Liver (tissue), 9 donors: ENCODE results near the gene TMED1. TPM values are rescaled to one million over a fixed set of nuclear protein-coding genes. Genes with fewer than 3 reads are reported as not detected.

Experiments used
- DNase-seq: peaks from one replicate; pipeline ENCODE4 v3.0.0-alpha.2; 2017; ENCODE audit warnings: low spot score
- H3K27ac ChIP-seq, 2 donors: one replicate each; pipeline ENCODE4 v1.7.0; 2013; ENCODE audit warnings: inconsistent platforms in 2 of 2, low read length in 2 of 2, control low read depth in 1 of 2, low read depth in 1 of 2, mild to moderate bottlenecking in 1 of 2
- H3K27me3 ChIP-seq, 4 donors: one replicate each; pipeline versions ENCODE4 v1.6.1 to v1.7.0; 2013; ENCODE audit warnings: low read length in 3 of 4, inconsistent platforms in 1 of 4, mild to moderate bottlenecking in 1 of 4, moderate library complexity in 1 of 4; ENCODE audit not compliant: control insufficient read depth in 4 of 4, insufficient read depth in 4 of 4
- H3K36me3 ChIP-seq, 4 donors: one replicate each; pipeline versions ENCODE4 v1.6.1 to v1.7.0; 2013; ENCODE audit warnings: low read length in 3 of 4, mild to moderate bottlenecking in 3 of 4, low read depth in 1 of 4, moderate library complexity in 1 of 4; ENCODE audit not compliant: control insufficient read depth in 4 of 4, insufficient read depth in 3 of 4
- H3K4me1 ChIP-seq, 4 donors: one replicate each; pipeline versions ENCODE4 v1.6.1 to v1.7.0; 2013; ENCODE audit warnings: low read length in 3 of 4, mild to moderate bottlenecking in 3 of 4, moderate library complexity in 1 of 4; ENCODE audit not compliant: control insufficient read depth in 4 of 4, insufficient read depth in 4 of 4
- H3K4me3 ChIP-seq, 3 donors: one replicate each; pipeline versions ENCODE4 v1.6.1 to v1.7.0; 2013; ENCODE audit warnings: low read length in 3 of 3, control low read depth in 1 of 3, low read depth in 1 of 3, mild to moderate bottlenecking in 1 of 3
- H3K9ac ChIP-seq, 2 donors: one replicate each; pipeline ENCODE4 v1.7.0; 2013; ENCODE audit warnings: low read length in 2 of 2, mild to moderate bottlenecking in 2 of 2, moderate library complexity in 2 of 2, control low read depth in 1 of 2, low read depth in 1 of 2
- H3K9me3 ChIP-seq, 4 donors: one replicate each; pipeline versions ENCODE4 v1.6.1 to v1.7.0; 2013; ENCODE audit warnings: low read length in 3 of 4; ENCODE audit not compliant: control insufficient read depth in 4 of 4
- ATF3 ChIP-seq: IDR thresholded peaks from 2 replicates; pipeline ENCODE4 v1.6.1; 2016; ENCODE audit warnings: antibody characterized with exemption
- EGR1 ChIP-seq, 2 donors: IDR thresholded peaks; 2 replicates each; pipeline ENCODE4 v1.6.1; 2016 to 2018; ENCODE audit warnings: antibody characterized with exemption in 2 of 2, low read depth in 2 of 2
- FOXA1 ChIP-seq: IDR thresholded peaks from 2 replicates; pipeline ENCODE4 v1.6.1; 2016; ENCODE audit warnings: antibody characterized with exemption
- FOXA2 ChIP-seq: IDR thresholded peaks from 2 replicates; pipeline ENCODE4 v1.6.1; 2016; ENCODE audit warnings: antibody characterized with exemption
- GABPA ChIP-seq, 2 donors: IDR thresholded peaks in 1 of 2; conservative IDR thresholded peaks in 1 of 2; 2 replicates each; pipeline ENCODE4 v1.6.1; 2016; ENCODE audit warnings: antibody characterized with exemption in 2 of 2, mild to moderate bottlenecking in 1 of 2, moderate library complexity in 1 of 2
- HNF4A ChIP-seq, 2 donors: conservative IDR thresholded peaks; 2 replicates each; pipeline ENCODE4 v1.6.1; 2016; ENCODE audit warnings: antibody characterized with exemption in 2 of 2, mild to moderate bottlenecking in 2 of 2
- HNF4G ChIP-seq: IDR thresholded peaks from 2 replicates; pipeline ENCODE4 v1.6.1; 2016; ENCODE audit warnings: antibody characterized with exemption
- JUND ChIP-seq, 2 donors: IDR thresholded peaks; 2 replicates each; pipeline ENCODE4 v1.6.1; 2016; ENCODE audit warnings: antibody characterized with exemption in 2 of 2
- NR2F2 ChIP-seq: IDR thresholded peaks from 2 replicates; pipeline ENCODE4 v1.6.1; 2016; ENCODE audit warnings: antibody characterized with exemption
- RAD21 ChIP-seq, 2 donors: IDR thresholded peaks; 2 replicates each; pipeline ENCODE4 v1.6.1; 2016; ENCODE audit warnings: antibody characterized with exemption in 2 of 2, mild to moderate bottlenecking in 2 of 2
- RXRA ChIP-seq, 2 donors: IDR thresholded peaks; 2 replicates each; pipeline ENCODE4 v1.6.1; 2017 to 2018; ENCODE audit warnings: antibody characterized with exemption in 2 of 2, mild to moderate bottlenecking in 1 of 2
- SP1 ChIP-seq: IDR thresholded peaks from 2 replicates; pipeline ENCODE4 v1.6.1; 2018; ENCODE audit warnings: antibody characterized with exemption, mild to moderate bottlenecking
- YY1 ChIP-seq: IDR thresholded peaks from 2 replicates; pipeline ENCODE4 v1.6.1; 2016; ENCODE audit warnings: antibody characterized with exemption, mild to moderate bottlenecking
- WGBS: extraction: QIAGEN DNeasy Blood & Tissue Kit; methylation state at CpG from one replicate; pipeline ENCODE4 v1.1.7; 2013; 5-methylcytosine and 5-hydroxymethylcytosine counted together
- polyA plus RNA-seq, 2 donors: library from polyadenylated mRNA; stranded (reverse) in 1 of 2; unstranded in 1 of 2; fragments of 200-250 nt in 1 of 2; fragments of >200 nt in 1 of 2; fragmentation: Nextera tagmentation in 1 of 2; extraction: Ambion mirVana in 1 of 2; gene quantifications; one replicate each; pipeline versions ENCODE4 v1.2.1 to v1.2.3, GENCODE V29; 2013 to 2015
- total RNA-seq, 2 donors: library from RNA; depleted of rRNA; stranded (reverse); fragments of >200 nt; gene quantifications; one replicate each; pipeline ENCODE4 v1.2.3, GENCODE V29; 2014
- TF ChIP-seq, protein P1 (sequence below): IDR thresholded peaks from 2 replicates; pipeline ENCODE4 v1.6.1; 2016; ENCODE audit warnings: antibody characterized with exemption, mild to moderate bottlenecking
- TF ChIP-seq, protein P2 (sequence below): IDR thresholded peaks from 2 replicates; pipeline ENCODE4 v1.6.1; 2016; ENCODE audit warnings: antibody characterized with exemption
- donor health status: healthy.
- donor health status: healthy.
- donor health status: healthy.
- donor health status: healthy.
- donor health status: healthy.

TMED1 gene
- total and polyA plus RNA-seq, 4 donors, result 17.8 to 34.7 (median 26.6) TPM

DNA sequence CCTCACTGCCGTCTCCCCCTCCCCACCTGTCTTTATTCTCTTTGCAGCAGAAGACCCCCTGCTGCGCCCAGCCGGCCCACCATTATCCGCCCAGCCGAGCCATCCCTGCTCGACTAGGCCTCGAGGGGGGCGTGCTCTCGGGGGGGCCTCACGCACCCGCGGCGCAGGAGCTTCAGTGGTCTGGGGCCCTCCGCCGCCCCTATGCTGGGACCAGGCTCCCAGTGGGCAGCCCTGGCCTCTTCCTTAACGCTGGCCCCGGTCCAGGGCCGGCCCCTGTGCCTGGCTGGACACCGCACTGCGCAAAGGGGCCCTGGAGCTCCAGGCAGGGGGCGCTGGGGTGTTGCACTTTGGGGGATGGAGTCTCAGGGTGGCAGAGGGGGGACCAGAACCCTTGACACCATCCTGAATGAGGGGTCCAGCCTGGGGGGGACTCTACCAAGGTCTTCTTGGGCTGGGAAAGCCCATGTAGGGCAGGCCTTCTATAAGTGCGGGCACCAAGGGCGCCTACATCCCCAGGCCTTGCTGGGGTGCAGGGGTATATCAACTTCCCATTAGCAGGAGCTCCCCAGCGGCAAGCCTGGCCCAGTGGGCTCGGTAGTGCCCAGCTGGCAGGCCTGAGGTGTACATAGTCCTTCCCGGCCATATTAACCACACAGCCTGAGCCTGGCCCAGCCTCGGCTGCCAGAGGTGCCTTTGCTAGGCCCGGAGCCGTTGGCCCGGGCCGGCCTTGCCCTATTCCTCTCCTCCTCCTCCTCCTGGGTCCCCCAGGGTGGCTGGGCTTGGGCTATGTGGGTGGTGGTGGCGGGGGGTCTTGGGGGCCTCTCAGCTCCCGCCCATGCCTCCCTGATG, 4.9 kb downstream of the TMED1 start:
- Histone ChIP-seq H3K9me3 (no peaks in the 10 kb centered on the region), H3K4me1 (peaks cover 0 to 9% (median 7%) of the 10 kb centered on the region in 4 donors), H3K9ac (no peak overlapping the region), H3K4me3 (no peak overlapping the region), H3K36me3 (peaks cover 5 to 44% (median 19%) of the 10 kb centered on the region in 4 donors), H3K27me3 (no peaks in the 10 kb centered on the region), H3K27ac (no peak overlapping the region)
- DNase-seq, result no peak
- TF ChIP-seq JUND (IDR thresholded peaks at IDR 0.05) (no peak), ATF3 (no peak), FOXA2 (no peak), HNF4A (conservative IDR thresholded peaks at IDR 0.05) (no peak), SP1 (no peak)
- TF ChIP-seq, protein P1, sequence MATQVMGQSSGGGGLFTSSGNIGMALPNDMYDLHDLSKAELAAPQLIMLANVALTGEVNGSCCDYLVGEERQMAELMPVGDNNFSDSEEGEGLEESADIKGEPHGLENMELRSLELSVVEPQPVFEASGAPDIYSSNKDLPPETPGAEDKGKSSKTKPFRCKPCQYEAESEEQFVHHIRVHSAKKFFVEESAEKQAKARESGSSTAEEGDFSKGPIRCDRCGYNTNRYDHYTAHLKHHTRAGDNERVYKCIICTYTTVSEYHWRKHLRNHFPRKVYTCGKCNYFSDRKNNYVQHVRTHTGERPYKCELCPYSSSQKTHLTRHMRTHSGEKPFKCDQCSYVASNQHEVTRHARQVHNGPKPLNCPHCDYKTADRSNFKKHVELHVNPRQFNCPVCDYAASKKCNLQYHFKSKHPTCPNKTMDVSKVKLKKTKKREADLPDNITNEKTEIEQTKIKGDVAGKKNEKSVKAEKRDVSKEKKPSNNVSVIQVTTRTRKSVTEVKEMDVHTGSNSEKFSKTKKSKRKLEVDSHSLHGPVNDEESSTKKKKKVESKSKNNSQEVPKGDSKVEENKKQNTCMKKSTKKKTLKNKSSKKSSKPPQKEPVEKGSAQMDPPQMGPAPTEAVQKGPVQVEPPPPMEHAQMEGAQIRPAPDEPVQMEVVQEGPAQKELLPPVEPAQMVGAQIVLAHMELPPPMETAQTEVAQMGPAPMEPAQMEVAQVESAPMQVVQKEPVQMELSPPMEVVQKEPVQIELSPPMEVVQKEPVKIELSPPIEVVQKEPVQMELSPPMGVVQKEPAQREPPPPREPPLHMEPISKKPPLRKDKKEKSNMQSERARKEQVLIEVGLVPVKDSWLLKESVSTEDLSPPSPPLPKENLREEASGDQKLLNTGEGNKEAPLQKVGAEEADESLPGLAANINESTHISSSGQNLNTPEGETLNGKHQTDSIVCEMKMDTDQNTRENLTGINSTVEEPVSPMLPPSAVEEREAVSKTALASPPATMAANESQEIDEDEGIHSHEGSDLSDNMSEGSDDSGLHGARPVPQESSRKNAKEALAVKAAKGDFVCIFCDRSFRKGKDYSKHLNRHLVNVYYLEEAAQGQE, result no peak
- WGBS, result 92% methylated on average over 33 of the region's 33 CpGs

- Histone ChIP-seq H3K27me3 (no peaks in the 10 kb centered on the region), H3K9me3 (no peaks in the 10 kb centered on the region), H3K36me3 (peaks cover 10 to 50% (median 24%) of the 10 kb centered on the region in 4 donors), H3K4me1 (peaks cover 0 to 8% (median 7%) of the 10 kb centered on the region in 4 donors), H3K9ac (no peak overlapping the region), H3K27ac (no peak overlapping the region), H3K4me3 (no peak overlapping the region)
- 92% methylated on average over 7 of the region's 7 CpGs for WGBS
- DNase-seq, result no peak
- no peak for TF ChIP-seq YY1
- no peak for TF ChIP-seq JUND (IDR thresholded peaks at IDR 0.05)
- TF ChIP-seq, protein P2, sequence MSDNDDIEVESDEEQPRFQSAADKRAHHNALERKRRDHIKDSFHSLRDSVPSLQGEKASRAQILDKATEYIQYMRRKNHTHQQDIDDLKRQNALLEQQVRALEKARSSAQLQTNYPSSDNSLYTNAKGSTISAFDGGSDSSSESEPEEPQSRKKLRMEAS, result no peak
- no peak for TF ChIP-seq EGR1 (IDR thresholded peaks at IDR 0.05; ENCODE audit: low read depth in 2 of 2)
- no peak for TF ChIP-seq FOXA1
- TF ChIP-seq RAD21 (IDR thresholded peaks at IDR 0.05), result no peak
- no peak for TF ChIP-seq FOXA2
Observed at GRCh38 chr19:10830370-10830769, 5.6 kb downstream of the TMED1 start.

DNA sequence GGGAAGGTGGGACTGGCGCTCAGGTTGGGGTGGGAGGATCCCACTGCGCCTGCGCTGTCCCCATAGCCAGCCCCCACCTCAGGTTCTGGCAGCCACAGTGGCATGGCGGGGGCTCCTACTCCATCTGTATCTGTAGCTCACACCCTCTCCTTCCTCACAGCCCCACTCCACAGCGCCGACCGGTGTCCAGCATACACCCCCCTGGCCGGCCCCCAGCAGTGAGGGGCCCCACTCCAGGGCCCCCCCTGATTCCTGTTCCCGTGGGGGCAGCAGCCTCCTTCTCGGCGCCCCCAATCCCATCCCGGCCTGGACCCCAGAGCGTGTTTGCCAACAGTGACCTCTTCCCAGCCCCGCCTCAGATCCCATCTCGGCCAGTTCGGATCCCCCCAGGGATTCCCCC, 6.0 kb downstream of the TMED1 start:
- no peaks in the 10 kb centered on the region for H3K9me3 ChIP-seq

More for the DNA sequence above, 6.0 kb downstream of the TMED1 start:
- Histone ChIP-seq H3K4me1 (peaks cover 0 to 4% (median 4%) of the 10 kb centered on the region in 4 donors), H3K4me3 (no peak overlapping the region), H3K36me3 (peaks cover 10 to 52% (median 26%) of the 10 kb centered on the region in 4 donors), H3K9ac (no peak overlapping the region), H3K27me3 (no peaks in the 10 kb centered on the region), H3K27ac (no peak overlapping the region)
- TF ChIP-seq SP1 (no peak), EGR1 (IDR thresholded peaks at IDR 0.05; ENCODE audit: low read depth in 2 of 2) (no peak), FOXA2 (no peak), GABPA (IDR thresholded peaks at IDR 0.05 in 1 of 2, conservative IDR thresholded peaks at IDR 0.05 in 1 of 2) (no peak), JUND (IDR thresholded peaks at IDR 0.05) (no peak), ATF3 (no peak), HNF4G (no peak), RXRA (IDR thresholded peaks at IDR 0.05) (no peak), NR2F2 (no peak)
- WGBS, result 94% methylated on average over 16 of the region's 16 CpGs
- no peak for DNase-seq
